H1 (cell line): ENCODE results near the gene ME1. TPM values are rescaled to one million over a fixed set of nuclear protein-coding genes. Genes with fewer than 3 reads are reported as not detected.

Experiments used
- CTCF ChIA-PET: fragments of 300-600 bp; sonication (Branson Sonifier 250); formaldehyde crosslinking; loops from one replicate; lab custom pipeline; 2021; ENCODE audit not compliant: partially characterized antibody; lab: Charles Lee
- POLR2A ChIA-PET: fragments of 300-600 bp; sonication (Branson Sonifier 250); formaldehyde crosslinking; loops from one replicate; lab custom pipeline; 2021; ENCODE audit warnings: inconsistent platforms; ENCODE audit not compliant: partially characterized antibody; lab: Charles Lee
- DNase-seq, 2 experiments: peaks; one replicate each; pipeline versions ENCODE4 v3.0.0 to v3.0.0-alpha.2; 2010 to 2022; ENCODE audit warnings: low spot score in 2 of 2, low read depth in 1 of 2, mixed read lengths in 1 of 2
- FAIRE-seq: peaks from 2 replicates; lab custom pipeline; 2011; peaks lifted over from hg19 to GRCh38; lab: Jason Lieb, UNC
- H2AFZ ChIP-seq: 2 replicates; pipeline ENCODE4 v1.8.1; 2012; ENCODE audit warnings: low read length, inconsistent platforms
- H2AK5ac ChIP-seq: 2 replicates; pipeline ENCODE4 v1.6.1; 2013; ENCODE audit warnings: low read depth, low read length
- H2BK120ac ChIP-seq: replicated peaks from 2 replicates; pipeline ENCODE3; 2013; ENCODE audit warnings: low read depth, low read length, inconsistent platforms
- H2BK12ac ChIP-seq: 2 replicates; pipeline ENCODE4 v1.6.1; 2013; ENCODE audit warnings: low read depth, low read length
- H2BK15ac ChIP-seq: 2 replicates; pipeline ENCODE4 v1.6.1; 2013; ENCODE audit warnings: low read length
- H2BK20ac ChIP-seq: 2 replicates; pipeline ENCODE4 v1.6.1; 2013; ENCODE audit warnings: low read length
- H2BK5ac ChIP-seq: 2 replicates; pipeline ENCODE4 v1.6.1; 2013; ENCODE audit warnings: low read depth, low read length
- H3K14ac ChIP-seq: 2 replicates; pipeline ENCODE4 v1.6.1; 2013; ENCODE audit warnings: inconsistent platforms; ENCODE audit not compliant: insufficient read length
- H3K18ac ChIP-seq: 2 replicates; pipeline ENCODE4 v1.6.1; 2013; ENCODE audit warnings: low read length; ENCODE audit errors: extremely low read depth
- H3K23ac ChIP-seq: 2 replicates; pipeline ENCODE4 v1.6.1; 2013; ENCODE audit warnings: inconsistent platforms; ENCODE audit not compliant: insufficient read length
- H3K23me2 ChIP-seq: 2 replicates; pipeline ENCODE4 v1.6.1; 2013; ENCODE audit warnings: low read depth, low read length
- H3K27ac ChIP-seq: 2 replicates; pipeline ENCODE4 v1.6.1; 2011; ENCODE audit warnings: low read depth, low read length, inconsistent platforms
- H3K27me3 ChIP-seq, 4 experiments: replicated peaks in 1 of 4; 1 replicate in 1 of 4; 2 replicates in 3 of 4; pipeline versions ENCODE4 v1.6.1 to v1.8.1; 2011 to 2013; ENCODE audit warnings: low read length in 3 of 4, mild to moderate bottlenecking in 3 of 4, inconsistent platforms in 2 of 4, mixed read lengths in 2 of 4, moderate library complexity in 1 of 4; ENCODE audit not compliant: control insufficient read depth in 3 of 4, insufficient read depth in 3 of 4; ENCODE audit errors: extremely low read depth in 1 of 4
- H3K36me3 ChIP-seq, 4 experiments: 2 replicates each; pipeline versions ENCODE4 v1.6.1 to v1.8.1; 2011 to 2013; ENCODE audit warnings: mild to moderate bottlenecking in 4 of 4, low read length in 3 of 4, moderate library complexity in 2 of 4, control low read depth in 1 of 4, inconsistent platforms in 1 of 4; ENCODE audit not compliant: insufficient read depth in 4 of 4, control insufficient read depth in 2 of 4
- H3K4ac ChIP-seq: replicated peaks from 2 replicates; pipeline ENCODE3; 2013; ENCODE audit warnings: low read length, low read depth, mixed read lengths, inconsistent platforms; ENCODE audit not compliant: insufficient read length
- H3K4me1 ChIP-seq, 4 experiments: replicated peaks in 1 of 4; 1 replicate in 1 of 4; 2 replicates in 3 of 4; pipeline versions ENCODE4 v1.6.1 to v1.8.1; 2011 to 2013; ENCODE audit warnings: low read length in 3 of 4, inconsistent platforms in 2 of 4, mixed read lengths in 1 of 4; ENCODE audit not compliant: insufficient read depth in 4 of 4, control insufficient read depth in 3 of 4
- H3K4me2 ChIP-seq, 2 experiments: 2 replicates each; pipeline versions ENCODE4 v1.6.1 to v1.8.1; 2011 to 2013; ENCODE audit warnings: low read depth in 2 of 2, low read length in 2 of 2, control low read depth in 1 of 2, inconsistent platforms in 1 of 2, mild to moderate bottlenecking in 1 of 2; ENCODE audit not compliant: insufficient read depth in 1 of 2
- H3K4me3 ChIP-seq, 4 experiments: fragments of 200-600, 300-600 bp in 1 of 4; sonication (generic), shearing (Covaris generic), sonication (Bioruptor Twin) in 1 of 4; 2 replicates each; pipeline versions ENCODE4 v1.5.1 to v1.8.1; 2011 to 2016; ENCODE audit warnings: low read length in 4 of 4, low read depth in 3 of 4, control low read depth in 2 of 4, inconsistent platforms in 2 of 4, mild to moderate bottlenecking in 2 of 4, mixed read lengths in 1 of 4, moderate library complexity in 1 of 4; ENCODE audit not compliant: insufficient read depth in 2 of 4; ENCODE audit errors: extremely low read depth in 1 of 4
- H3K56ac ChIP-seq: replicated peaks from 2 replicates; pipeline ENCODE3; 2013; ENCODE audit warnings: low read depth, mild to moderate bottlenecking, mixed read lengths, low read length, inconsistent platforms; ENCODE audit not compliant: insufficient read length
- H3K79me1 ChIP-seq: 2 replicates; pipeline ENCODE4 v1.6.1; 2013; ENCODE audit warnings: low read depth, low read length, control low read depth
- H3K79me2 ChIP-seq, 2 experiments: 2 replicates each; pipeline versions ENCODE4 v1.6.1 to v1.8.1; 2012 to 2013; ENCODE audit warnings: low read length in 2 of 2, mild to moderate bottlenecking in 2 of 2, inconsistent platforms in 1 of 2; ENCODE audit not compliant: insufficient read depth in 2 of 2, control insufficient read depth in 1 of 2
- H3K9ac ChIP-seq, 4 experiments: replicated peaks in 1 of 4; 1 replicate in 1 of 4; 2 replicates in 3 of 4; pipeline versions ENCODE4 v1.6.1 to v1.8.1; 2011 to 2013; ENCODE audit warnings: low read depth in 3 of 4, low read length in 3 of 4, control low read depth in 2 of 4, mild to moderate bottlenecking in 2 of 4, moderate library complexity in 2 of 4, inconsistent platforms in 1 of 4; ENCODE audit errors: extremely low read depth in 1 of 4
- H3K9me3 ChIP-seq, 2 experiments: 2 replicates each; pipeline versions ENCODE4 v1.6.1 to v1.8.1; 2012 to 2013; ENCODE audit warnings: mild to moderate bottlenecking in 2 of 2, moderate library complexity in 2 of 2, control low read depth in 1 of 2, inconsistent platforms in 1 of 2, low read depth in 1 of 2, low read length in 1 of 2, mixed read lengths in 1 of 2; ENCODE audit not compliant: insufficient read depth in 2 of 2
- H4K20me1 ChIP-seq, 2 experiments: replicated peaks in 1 of 2; 2 replicates each; pipeline versions ENCODE3 to v1.8.1; 2011 to 2013; ENCODE audit warnings: inconsistent platforms in 2 of 2, low read length in 2 of 2, mild to moderate bottlenecking in 1 of 2; ENCODE audit not compliant: insufficient read depth in 2 of 2, control insufficient read depth in 1 of 2
- H4K5ac ChIP-seq: 2 replicates; pipeline ENCODE4 v1.6.1; 2013; ENCODE audit warnings: low read length, low read depth, mixed read lengths, inconsistent platforms; ENCODE audit not compliant: insufficient read length
- H4K8ac ChIP-seq: 2 replicates; pipeline ENCODE4 v1.8.0; 2013; ENCODE audit warnings: mild to moderate bottlenecking, moderate library complexity, low read length, inconsistent platforms; ENCODE audit not compliant: insufficient read depth; ENCODE audit errors: extremely low read depth
- H4K91ac ChIP-seq: replicated peaks from 2 replicates; pipeline ENCODE3; 2013; ENCODE audit warnings: low read length, mixed read lengths, inconsistent platforms; ENCODE audit not compliant: insufficient read length
- KDM4A ChIP-seq: IDR thresholded peaks from one replicate; pipeline ENCODE4 v1.7.1; 2012; ENCODE audit warnings: low read depth, mild to moderate bottlenecking, moderate library complexity, low read length, inconsistent platforms; ENCODE audit not compliant: severe bottlenecking
- MAFK ChIP-seq: IDR thresholded peaks from 2 replicates; pipeline ENCODE4 v1.6.1; 2012; ENCODE audit warnings: low read depth, mild to moderate bottlenecking, improper control_type of control experiment, low read length
- POU5F1 ChIP-seq: IDR thresholded peaks from 2 replicates; pipeline ENCODE4 v1.6.1; 2011; ENCODE audit warnings: low read depth, mild to moderate bottlenecking, low read length, moderate library complexity
- SAP30 ChIP-seq: fragments of 300-600 bp; sonication (generic); IDR thresholded peaks from 2 replicates; pipeline ENCODE4 v1.7.1; 2012; ENCODE audit warnings: low read length, moderate library complexity, mild to moderate bottlenecking, inconsistent platforms; ENCODE audit not compliant: insufficient read depth, insufficient replicate concordance
- TAF7 ChIP-seq: optimal IDR thresholded peaks from 2 replicates; pipeline ENCODE3; 2011; ENCODE audit warnings: low read depth, mild to moderate bottlenecking, inconsistent platforms, low read length, moderate library complexity, borderline replicate concordance
- TBP ChIP-seq: IDR thresholded peaks from 2 replicates; pipeline ENCODE4 v1.6.1; 2011; ENCODE audit warnings: low read depth, low read length, improper control_type of control experiment
- WGBS, 2 experiments: shearing (Covaris generic) in 1 of 2; methylation state at CpG; one replicate each; pipeline versions ENCODE4 v1.1.6 to v1.1.7; 2013 to 2015; ENCODE audit warnings: low lambda C conversion rate in 2 of 2, mixed read lengths in 2 of 2, inconsistent platforms in 1 of 2, low coverage in 1 of 2, missing lambda C conversion rate in 1 of 2; ENCODE audit not compliant: insufficient replicate concordance in 2 of 2, insufficient coverage in 1 of 2, insufficient read length in 1 of 2; ENCODE audit errors: extremely low coverage in 1 of 2, missing lambda C conversion rate in 1 of 2; 5-methylcytosine and 5-hydroxymethylcytosine counted together
- polyA plus RNA-seq, 7 experiments: library from polyadenylated mRNA; depleted of rRNA in 3 of 7; stranded (reverse) in 5 of 7; unstranded in 2 of 7; fragments of >200 nt in 5 of 7; fragments of 200-250 nt in 2 of 7; gene quantifications; 1 replicate in 5 of 7; 2 replicates in 1 of 7; 4 replicates in 1 of 7; pipeline versions ENCODE4 v1.2.1 to v1.2.3, GENCODE V29; 2011 to 2013; ENCODE audit warnings: missing spikeins in 2 of 7, mixed read lengths in 2 of 7
- total RNA-seq: library from RNA; stranded (reverse); fragmentation: NEBNext Ultra II Directional; extraction: Animal tissue kit (Norgen Biotek cat#: 25700); gene quantifications from 2 replicates; pipeline ENCODE4 v1.2.1, GENCODE V29; 2021
- TF ChIP-seq, protein P1 (sequence below): IDR thresholded peaks from 2 replicates; pipeline ENCODE4 v1.6.1; 2012; ENCODE audit warnings: low read length, inconsistent platforms

The ME1 gene
- total and polyA plus RNA-seq, 2 of the 8 experiments (the other 6 are each of a cell fraction or from before 2014, with no cell fraction given), result 1.3 to 3.9 TPM

DNA sequence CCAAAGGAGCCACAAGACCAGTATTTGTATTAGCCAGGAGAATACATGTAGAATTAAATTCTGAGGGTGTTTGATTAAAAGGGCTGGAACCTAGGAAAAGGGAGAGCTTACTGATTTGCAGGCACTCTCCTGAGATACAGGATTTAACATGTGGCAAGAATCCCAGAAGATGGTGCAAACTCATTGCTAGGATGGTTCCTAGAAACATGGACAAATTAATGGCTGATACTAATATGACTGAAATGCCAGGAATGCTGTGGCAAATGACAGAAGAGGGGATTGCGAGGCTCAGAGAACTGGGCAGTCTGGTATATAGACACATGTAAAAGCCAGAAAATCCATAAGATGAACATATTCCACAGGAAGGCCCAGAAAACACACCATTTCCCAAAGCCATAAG lies 119.6 kb downstream of the ME1 start:
- no peak overlapping the region for H3K4ac ChIP-seq
- H2BK20ac ChIP-seq, result no peak overlapping the region
- FAIRE-seq, result no peak
- no peak overlapping the region for H3K18ac ChIP-seq
- no peaks in the 10 kb centered on the region for H3K79me1 ChIP-seq
- WGBS, 2 experiments, result 94% methylated on average over 1 of the region's 1 CpG; no CpG with 5 or more reads in 1 of the 2 experiments
- no peak overlapping the region for H3K56ac ChIP-seq
- no peak overlapping the region for H4K5ac ChIP-seq
- H3K36me3 ChIP-seq, result no peaks in the 10 kb centered on the region
- TF ChIP-seq KDM4A, result no peak
- no peak for TF ChIP-seq TAF7
- no peak for TF ChIP-seq SAP30
- TF ChIP-seq MAFK, result no peak
- no peak for TF ChIP-seq POU5F1
- TF ChIP-seq, protein P1, sequence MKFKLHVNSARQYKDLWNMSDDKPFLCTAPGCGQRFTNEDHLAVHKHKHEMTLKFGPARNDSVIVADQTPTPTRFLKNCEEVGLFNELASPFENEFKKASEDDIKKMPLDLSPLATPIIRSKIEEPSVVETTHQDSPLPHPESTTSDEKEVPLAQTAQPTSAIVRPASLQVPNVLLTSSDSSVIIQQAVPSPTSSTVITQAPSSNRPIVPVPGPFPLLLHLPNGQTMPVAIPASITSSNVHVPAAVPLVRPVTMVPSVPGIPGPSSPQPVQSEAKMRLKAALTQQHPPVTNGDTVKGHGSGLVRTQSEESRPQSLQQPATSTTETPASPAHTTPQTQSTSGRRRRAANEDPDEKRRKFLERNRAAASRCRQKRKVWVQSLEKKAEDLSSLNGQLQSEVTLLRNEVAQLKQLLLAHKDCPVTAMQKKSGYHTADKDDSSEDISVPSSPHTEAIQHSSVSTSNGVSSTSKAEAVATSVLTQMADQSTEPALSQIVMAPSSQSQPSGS, result no peak
- TF ChIP-seq TBP, result no peak
- TF ChIP-seq, all 59 proteins: peak for 0
- Histone ChIP-seq H3K27ac (no peak overlapping the region), H2AK5ac (no peak overlapping the region), H3K14ac (no peak overlapping the region), H3K9me3 (no peaks in the 10 kb centered on the region), H4K91ac (no peak overlapping the region), H3K4me3 (no peak overlapping the region), H2AFZ (no peak overlapping the region), H2BK120ac (no peak overlapping the region), H3K79me2 (no peaks in the 10 kb centered on the region), H3K27me3 (no peaks in the 10 kb centered on the region), H4K20me1 (no peaks in the 10 kb centered on the region), H2BK15ac (no peak overlapping the region), H3K9ac (no peak overlapping the region), H2BK5ac (no peak overlapping the region), H3K4me1 (no peaks in the 10 kb centered on the region), H3K23ac (no peak overlapping the region), H4K8ac (no peak overlapping the region), H3K23me2 (no peaks in the 10 kb centered on the region), H2BK12ac (no peak overlapping the region), H3K4me2 (no peak overlapping the region)
- CTCF ChIA-PET, result interaction anchor here (1.0 kb wide), 1 partner anchor 54 kb away, joined by 3 read pairs; no protein-coding TSS in a partner anchor
- no peak for DNase-seq
- POLR2A ChIA-PET, result interaction anchor here (1.6 kb wide), 1 partner anchor 17 kb away, joined by 3 read pairs; no protein-coding TSS in a partner anchor
